H1 (cell line): ENCODE results near the gene GLOD4. TPM values are rescaled to one million over a fixed set of nuclear protein-coding genes. Genes with fewer than 3 reads are reported as not detected.
A peak's percentile ranks its signal among the peaks of the same experiment; 100 is the strongest.

Experiments used
- BCL11A ChIP-seq, 2 experiments: IDR thresholded peaks; one replicate each; pipeline ENCODE4 v1.6.1; 2011; ENCODE audit warnings: low read depth in 2 of 2, low read length in 2 of 2, mild to moderate bottlenecking in 2 of 2
- NRF1 ChIP-seq: IDR thresholded peaks from 2 replicates; pipeline ENCODE4 v1.6.1; 2011; ENCODE audit warnings: mild to moderate bottlenecking, low read depth, low read length, improper control_type of control experiment
- POLR2A ChIP-seq, 2 experiments: IDR thresholded peaks; 1 replicate in 1 of 2; 2 replicates in 1 of 2; pipeline ENCODE4 v1.6.1; 2011; ENCODE audit warnings: low read depth in 2 of 2, low read length in 2 of 2, mild to moderate bottlenecking in 2 of 2; ENCODE audit errors: control extremely low read depth in 1 of 2
- POLR2AphosphoS5 ChIP-seq: IDR thresholded peaks from 2 replicates; pipeline ENCODE4 v1.6.1; 2011; ENCODE audit warnings: low read depth, low read length
- RAD21 ChIP-seq, 2 experiments: IDR thresholded peaks in 1 of 2; conservative IDR thresholded peaks in 1 of 2; 2 replicates each; pipeline ENCODE4 v1.6.1; 2011; ENCODE audit warnings: low read depth in 2 of 2, low read length in 2 of 2, improper control_type of control experiment in 1 of 2, inconsistent platforms in 1 of 2, mild to moderate bottlenecking in 1 of 2, moderate library complexity in 1 of 2
- SP4 ChIP-seq: IDR thresholded peaks from 2 replicates; pipeline ENCODE4 v1.6.1; 2012; ENCODE audit warnings: low read length, inconsistent platforms
- TAF1 ChIP-seq: IDR thresholded peaks from 2 replicates; pipeline ENCODE4 v1.6.1; 2011; ENCODE audit warnings: mild to moderate bottlenecking, low read depth, low read length
- polyA plus RNA-seq, 7 experiments: library from polyadenylated mRNA; depleted of rRNA in 3 of 7; stranded (reverse) in 5 of 7; unstranded in 2 of 7; fragments of >200 nt in 5 of 7; fragments of 200-250 nt in 2 of 7; gene quantifications; 1 replicate in 5 of 7; 2 replicates in 1 of 7; 4 replicates in 1 of 7; pipeline versions ENCODE4 v1.2.1 to v1.2.3, GENCODE V29; 2011 to 2013; ENCODE audit warnings: missing spikeins in 2 of 7, mixed read lengths in 2 of 7
- total RNA-seq: library from RNA; stranded (reverse); fragmentation: NEBNext Ultra II Directional; extraction: Animal tissue kit (Norgen Biotek cat#: 25700); gene quantifications from 2 replicates; pipeline ENCODE4 v1.2.1, GENCODE V29; 2021
- TF ChIP-seq, protein P1 (sequence below): IDR thresholded peaks from 2 replicates; pipeline ENCODE4 v1.6.1; 2011; ENCODE audit warnings: low read length, improper control_type of control experiment
- TF ChIP-seq, protein P2 (sequence below): fragments of 300-600 bp; sonication (generic); IDR thresholded peaks from 2 replicates; pipeline ENCODE4 v1.7.1; 2012; ENCODE audit warnings: low read length, moderate library complexity, mild to moderate bottlenecking, inconsistent platforms; ENCODE audit not compliant: insufficient replicate concordance

Gene GLOD4
- total and polyA plus RNA-seq, 2 of the 8 experiments (the other 6 are each of a cell fraction or from before 2014, with no cell fraction given), result 36.8 to 81.3 TPM

DNA sequence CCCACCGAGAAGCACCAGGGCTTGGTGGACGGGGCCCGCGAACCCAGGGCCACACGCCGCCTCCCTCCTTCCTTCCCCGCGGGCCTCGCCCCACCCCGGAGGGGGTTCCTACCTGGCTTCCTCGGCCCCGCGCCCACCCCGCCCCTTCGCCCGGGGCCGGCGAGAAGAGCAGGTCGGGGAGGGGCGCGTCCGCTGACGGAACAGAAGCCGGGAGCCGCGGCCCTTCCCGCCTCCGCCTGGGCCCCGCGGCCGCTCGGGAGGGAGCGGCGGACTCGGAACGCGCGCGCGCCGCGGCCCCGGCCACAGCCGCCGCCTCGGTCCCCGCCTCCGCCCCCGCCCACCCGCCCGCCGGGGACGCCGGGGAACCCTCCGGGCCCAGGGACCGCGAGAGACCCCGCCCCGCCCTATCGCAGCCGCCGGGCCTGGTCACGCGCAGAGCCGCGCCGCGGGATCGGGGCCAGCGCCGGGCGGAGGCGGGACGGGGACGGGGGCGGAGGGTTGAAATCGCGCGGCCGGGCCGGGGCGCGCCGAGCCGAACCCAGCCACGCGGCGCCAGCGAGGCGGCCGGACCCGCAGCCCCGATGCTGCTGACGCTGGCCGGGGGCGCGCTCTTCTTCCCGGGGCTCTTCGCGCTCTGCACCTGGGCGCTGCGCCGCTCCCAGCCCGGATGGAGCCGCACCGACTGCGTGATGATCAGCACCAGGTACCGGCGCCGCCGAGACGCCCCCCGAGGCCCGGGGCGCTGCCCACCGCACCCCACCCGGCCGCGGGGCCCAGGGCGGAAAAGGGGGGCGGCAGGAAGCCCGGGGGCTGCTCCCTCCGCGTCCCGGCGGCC, 49.8 kb downstream of the GLOD4 start, which contains the start of gene TLCD3A (continued):
- TF ChIP-seq, protein P1, sequence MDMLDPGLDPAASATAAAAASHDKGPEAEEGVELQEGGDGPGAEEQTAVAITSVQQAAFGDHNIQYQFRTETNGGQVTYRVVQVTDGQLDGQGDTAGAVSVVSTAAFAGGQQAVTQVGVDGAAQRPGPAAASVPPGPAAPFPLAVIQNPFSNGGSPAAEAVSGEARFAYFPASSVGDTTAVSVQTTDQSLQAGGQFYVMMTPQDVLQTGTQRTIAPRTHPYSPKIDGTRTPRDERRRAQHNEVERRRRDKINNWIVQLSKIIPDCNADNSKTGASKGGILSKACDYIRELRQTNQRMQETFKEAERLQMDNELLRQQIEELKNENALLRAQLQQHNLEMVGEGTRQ, result no peak
- TF ChIP-seq SP4, result no peak
- TF ChIP-seq, protein P2, sequence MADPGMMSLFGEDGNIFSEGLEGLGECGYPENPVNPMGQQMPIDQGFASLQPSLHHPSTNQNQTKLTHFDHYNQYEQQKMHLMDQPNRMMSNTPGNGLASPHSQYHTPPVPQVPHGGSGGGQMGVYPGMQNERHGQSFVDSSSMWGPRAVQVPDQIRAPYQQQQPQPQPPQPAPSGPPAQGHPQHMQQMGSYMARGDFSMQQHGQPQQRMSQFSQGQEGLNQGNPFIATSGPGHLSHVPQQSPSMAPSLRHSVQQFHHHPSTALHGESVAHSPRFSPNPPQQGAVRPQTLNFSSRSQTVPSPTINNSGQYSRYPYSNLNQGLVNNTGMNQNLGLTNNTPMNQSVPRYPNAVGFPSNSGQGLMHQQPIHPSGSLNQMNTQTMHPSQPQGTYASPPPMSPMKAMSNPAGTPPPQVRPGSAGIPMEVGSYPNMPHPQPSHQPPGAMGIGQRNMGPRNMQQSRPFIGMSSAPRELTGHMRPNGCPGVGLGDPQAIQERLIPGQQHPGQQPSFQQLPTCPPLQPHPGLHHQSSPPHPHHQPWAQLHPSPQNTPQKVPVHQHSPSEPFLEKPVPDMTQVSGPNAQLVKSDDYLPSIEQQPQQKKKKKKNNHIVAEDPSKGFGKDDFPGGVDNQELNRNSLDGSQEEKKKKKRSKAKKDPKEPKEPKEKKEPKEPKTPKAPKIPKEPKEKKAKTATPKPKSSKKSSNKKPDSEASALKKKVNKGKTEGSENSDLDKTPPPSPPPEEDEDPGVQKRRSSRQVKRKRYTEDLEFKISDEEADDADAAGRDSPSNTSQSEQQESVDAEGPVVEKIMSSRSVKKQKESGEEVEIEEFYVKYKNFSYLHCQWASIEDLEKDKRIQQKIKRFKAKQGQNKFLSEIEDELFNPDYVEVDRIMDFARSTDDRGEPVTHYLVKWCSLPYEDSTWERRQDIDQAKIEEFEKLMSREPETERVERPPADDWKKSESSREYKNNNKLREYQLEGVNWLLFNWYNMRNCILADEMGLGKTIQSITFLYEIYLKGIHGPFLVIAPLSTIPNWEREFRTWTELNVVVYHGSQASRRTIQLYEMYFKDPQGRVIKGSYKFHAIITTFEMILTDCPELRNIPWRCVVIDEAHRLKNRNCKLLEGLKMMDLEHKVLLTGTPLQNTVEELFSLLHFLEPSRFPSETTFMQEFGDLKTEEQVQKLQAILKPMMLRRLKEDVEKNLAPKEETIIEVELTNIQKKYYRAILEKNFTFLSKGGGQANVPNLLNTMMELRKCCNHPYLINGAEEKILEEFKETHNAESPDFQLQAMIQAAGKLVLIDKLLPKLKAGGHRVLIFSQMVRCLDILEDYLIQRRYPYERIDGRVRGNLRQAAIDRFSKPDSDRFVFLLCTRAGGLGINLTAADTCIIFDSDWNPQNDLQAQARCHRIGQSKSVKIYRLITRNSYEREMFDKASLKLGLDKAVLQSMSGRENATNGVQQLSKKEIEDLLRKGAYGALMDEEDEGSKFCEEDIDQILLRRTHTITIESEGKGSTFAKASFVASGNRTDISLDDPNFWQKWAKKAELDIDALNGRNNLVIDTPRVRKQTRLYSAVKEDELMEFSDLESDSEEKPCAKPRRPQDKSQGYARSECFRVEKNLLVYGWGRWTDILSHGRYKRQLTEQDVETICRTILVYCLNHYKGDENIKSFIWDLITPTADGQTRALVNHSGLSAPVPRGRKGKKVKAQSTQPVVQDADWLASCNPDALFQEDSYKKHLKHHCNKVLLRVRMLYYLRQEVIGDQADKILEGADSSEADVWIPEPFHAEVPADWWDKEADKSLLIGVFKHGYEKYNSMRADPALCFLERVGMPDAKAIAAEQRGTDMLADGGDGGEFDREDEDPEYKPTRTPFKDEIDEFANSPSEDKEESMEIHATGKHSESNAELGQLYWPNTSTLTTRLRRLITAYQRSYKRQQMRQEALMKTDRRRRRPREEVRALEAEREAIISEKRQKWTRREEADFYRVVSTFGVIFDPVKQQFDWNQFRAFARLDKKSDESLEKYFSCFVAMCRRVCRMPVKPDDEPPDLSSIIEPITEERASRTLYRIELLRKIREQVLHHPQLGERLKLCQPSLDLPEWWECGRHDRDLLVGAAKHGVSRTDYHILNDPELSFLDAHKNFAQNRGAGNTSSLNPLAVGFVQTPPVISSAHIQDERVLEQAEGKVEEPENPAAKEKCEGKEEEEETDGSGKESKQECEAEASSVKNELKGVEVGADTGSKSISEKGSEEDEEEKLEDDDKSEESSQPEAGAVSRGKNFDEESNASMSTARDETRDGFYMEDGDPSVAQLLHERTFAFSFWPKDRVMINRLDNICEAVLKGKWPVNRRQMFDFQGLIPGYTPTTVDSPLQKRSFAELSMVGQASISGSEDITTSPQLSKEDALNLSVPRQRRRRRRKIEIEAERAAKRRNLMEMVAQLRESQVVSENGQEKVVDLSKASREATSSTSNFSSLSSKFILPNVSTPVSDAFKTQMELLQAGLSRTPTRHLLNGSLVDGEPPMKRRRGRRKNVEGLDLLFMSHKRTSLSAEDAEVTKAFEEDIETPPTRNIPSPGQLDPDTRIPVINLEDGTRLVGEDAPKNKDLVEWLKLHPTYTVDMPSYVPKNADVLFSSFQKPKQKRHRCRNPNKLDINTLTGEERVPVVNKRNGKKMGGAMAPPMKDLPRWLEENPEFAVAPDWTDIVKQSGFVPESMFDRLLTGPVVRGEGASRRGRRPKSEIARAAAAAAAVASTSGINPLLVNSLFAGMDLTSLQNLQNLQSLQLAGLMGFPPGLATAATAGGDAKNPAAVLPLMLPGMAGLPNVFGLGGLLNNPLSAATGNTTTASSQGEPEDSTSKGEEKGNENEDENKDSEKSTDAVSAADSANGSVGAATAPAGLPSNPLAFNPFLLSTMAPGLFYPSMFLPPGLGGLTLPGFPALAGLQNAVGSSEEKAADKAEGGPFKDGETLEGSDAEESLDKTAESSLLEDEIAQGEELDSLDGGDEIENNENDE, result no peak
- peak; percentile 29 to 62; a peak in 2 of 3 replicates for TF ChIP-seq POLR2A (IDR thresholded peaks at IDR 0.05; ENCODE audit: control extremely low read depth in 1 of 2, low read depth in 2 of 2, low read length in 2 of 2)
- TF ChIP-seq RAD21 (IDR thresholded peaks at IDR 0.05 in 1 of 2, conservative IDR thresholded peaks at IDR 0.05 in 1 of 2; ENCODE audit: low read depth in 2 of 2, low read length in 2 of 2), result no peak
- TF ChIP-seq NRF1, result no peak
- TF ChIP-seq TAF1, result no peak; the same call in 1 of the 2 replicates
- peak; percentile 33; the same call in 1 of the 2 replicates for TF ChIP-seq POLR2AphosphoS5
- no peak for TF ChIP-seq BCL11A (IDR thresholded peaks at IDR 0.05; ENCODE audit: low read depth in 2 of 2, low read length in 2 of 2)
